Uterus (tissue), 2 donors: ENCODE results near the gene PSMD8.

Experiments used
- POLR2A ChIP-seq, 2 donors: fragments of 450-650 bp; IDR thresholded peaks; one replicate each; pipeline ENCODE4 v1.6.1; 2016; ENCODE audit warnings: antibody characterized with exemption in 2 of 2, mild to moderate bottlenecking in 1 of 2, moderate library complexity in 1 of 2
- TF ChIP-seq, protein P1 (sequence below), 4 experiments: fragments of 200-600 bp in 2 of 4; fragments of 450-650 bp in 2 of 4; sonication (generic) in 2 of 4; IDR thresholded peaks; one replicate each; pipeline ENCODE4 v1.5.1; 2016 to 2019; ENCODE audit warnings: antibody characterized with exemption in 4 of 4, mild to moderate bottlenecking in 2 of 4, moderate library complexity in 1 of 4

DNA sequence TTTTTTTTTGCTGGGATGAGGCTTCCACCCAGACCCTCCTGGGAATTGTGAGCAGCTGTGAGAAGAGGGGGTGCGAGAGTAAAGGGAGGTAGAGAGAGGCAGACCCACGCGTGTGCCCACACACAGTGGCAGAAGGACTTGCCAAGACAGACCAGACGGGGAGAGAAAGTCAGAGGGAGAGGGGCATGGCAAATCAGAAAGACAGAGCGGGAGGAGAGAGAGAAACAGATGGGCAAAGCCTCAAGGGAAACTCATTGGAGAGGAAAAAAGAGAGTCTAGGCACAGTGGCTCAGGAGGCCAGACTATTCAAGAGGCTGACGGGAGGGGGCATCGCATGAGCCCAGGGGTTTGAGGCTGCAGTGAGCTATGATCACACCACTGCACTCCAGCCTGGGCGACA, 21.8 kb upstream of the PSMD8 start:
- TF ChIP-seq POLR2A (IDR thresholded peaks at IDR 0.05) = no peak
- TF ChIP-seq, protein P1, sequence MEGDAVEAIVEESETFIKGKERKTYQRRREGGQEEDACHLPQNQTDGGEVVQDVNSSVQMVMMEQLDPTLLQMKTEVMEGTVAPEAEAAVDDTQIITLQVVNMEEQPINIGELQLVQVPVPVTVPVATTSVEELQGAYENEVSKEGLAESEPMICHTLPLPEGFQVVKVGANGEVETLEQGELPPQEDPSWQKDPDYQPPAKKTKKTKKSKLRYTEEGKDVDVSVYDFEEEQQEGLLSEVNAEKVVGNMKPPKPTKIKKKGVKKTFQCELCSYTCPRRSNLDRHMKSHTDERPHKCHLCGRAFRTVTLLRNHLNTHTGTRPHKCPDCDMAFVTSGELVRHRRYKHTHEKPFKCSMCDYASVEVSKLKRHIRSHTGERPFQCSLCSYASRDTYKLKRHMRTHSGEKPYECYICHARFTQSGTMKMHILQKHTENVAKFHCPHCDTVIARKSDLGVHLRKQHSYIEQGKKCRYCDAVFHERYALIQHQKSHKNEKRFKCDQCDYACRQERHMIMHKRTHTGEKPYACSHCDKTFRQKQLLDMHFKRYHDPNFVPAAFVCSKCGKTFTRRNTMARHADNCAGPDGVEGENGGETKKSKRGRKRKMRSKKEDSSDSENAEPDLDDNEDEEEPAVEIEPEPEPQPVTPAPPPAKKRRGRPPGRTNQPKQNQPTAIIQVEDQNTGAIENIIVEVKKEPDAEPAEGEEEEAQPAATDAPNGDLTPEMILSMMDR (IDR thresholded peaks at IDR 0.05) = no peak
